ENCODE measurements around the gene LAG3.

The LAG3 gene

GRCh38 chr12:6772331-6772695, at the start of gene LAG3:
LAG3 (plus strand) TSS chr12:6772520; CDS start chr12:6772853, 333 bp downstream.
- no peak within 1 kb of the TSS for H3K9ac ChIP-seq
- no peak within 1 kb of the TSS; the same call in 1 of the 2 replicates for H3K4me2 ChIP-seq
- no peak within 1 kb of the TSS for H3K4me3 ChIP-seq
- H4K20me1 ChIP-seq = peaks cover 64% of the 10 kb centered on the region
- peaks cover 24% of the 10 kb centered on the region for H3K4me1 ChIP-seq
- no peaks in the 10 kb centered on the region for H3K9me3 ChIP-seq
- no peaks in the 10 kb centered on the region for H3K36me3 ChIP-seq
- TF ChIP-seq Cebpa-rat (IDR thresholded peaks at IDR 0.05) = no peak
- no peak within 1 kb of the TSS for H3K27ac ChIP-seq
- peaks cover 100% of the 10 kb centered on the region for H3K27me3 ChIP-seq

DNA sequence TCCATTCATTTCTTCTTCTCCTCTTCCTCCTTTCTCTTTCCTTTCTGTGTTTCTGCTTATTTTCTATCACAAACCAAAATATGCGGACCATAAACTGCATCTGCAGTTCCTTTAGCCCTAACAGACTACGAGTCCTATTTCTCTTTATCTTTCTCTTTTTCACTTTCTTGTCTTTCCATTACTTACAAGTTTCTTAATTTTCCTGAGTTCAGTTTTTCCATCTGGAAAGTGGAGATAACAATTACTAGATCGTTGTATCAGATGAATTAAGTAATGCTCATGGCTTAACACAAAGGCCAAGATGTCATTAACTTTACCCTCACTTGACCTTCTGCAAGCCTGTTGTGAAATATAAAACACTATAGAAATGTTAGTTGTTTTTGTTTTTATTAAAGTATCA, 49.5 kb upstream of the LAG3 start:
- H3K27ac ChIP-seq = no peak overlapping the region
- H3K4me1 ChIP-seq = peaks cover 16% of the 10 kb centered on the region
- no peaks in the 10 kb centered on the region for H3K9me3 ChIP-seq
- peak overlapping the region; percentile 91; the same call in 1 of the 2 replicates for H3K4me2 ChIP-seq
- no peak overlapping the region for H3K4me3 ChIP-seq
- H3K27me3 ChIP-seq = no peaks in the 10 kb centered on the region
- H4K20me1 ChIP-seq = no peaks in the 10 kb centered on the region
- TF ChIP-seq Cebpa-rat (IDR thresholded peaks at IDR 0.05) = no peak
- no peak overlapping the region for H3K9ac ChIP-seq
- H3K36me3 ChIP-seq = peaks cover 19% of the 10 kb centered on the region

- peak within 1 kb of the TSS; percentile 62 for H3K9ac ChIP-seq
- peaks cover 16% of the 10 kb centered on the region for H3K4me1 ChIP-seq
- peak within 1 kb of the TSS; percentile 91 for H3K4me2 ChIP-seq
- peak within 1 kb of the TSS; percentile 71 for H3K4me3 ChIP-seq
- no peaks in the 10 kb centered on the region for H3K9me3 ChIP-seq
- TF ChIP-seq Cebpa-rat (IDR thresholded peaks at IDR 0.05) = no peak
- peaks cover 29% of the 10 kb centered on the region for H3K36me3 ChIP-seq
- H3K27me3 ChIP-seq = no peaks in the 10 kb centered on the region
- H4K20me1 ChIP-seq = no peaks in the 10 kb centered on the region
- H3K27ac ChIP-seq = peak within 1 kb of the TSS; percentile 79
Measured at GRCh38 chr12:6723607-6724408, 48.5 kb upstream of the LAG3 start, which contains the start of gene COPS7A. COPS7A (plus strand) TSS chr12:6724046; CDS start chr12:6724657, 611 bp downstream.

GRCh38 chr12:6724409-6724797, 47.9 kb upstream of the LAG3 start:
- Histone ChIP-seq H4K20me1 (no peaks in the 10 kb centered on the region), H3K27me3 (no peaks in the 10 kb centered on the region), H3K4me1 (peaks cover 20% of the 10 kb centered on the region), H3K4me2 (peak overlapping the region; percentile 91), H3K36me3 (peaks cover 35% of the 10 kb centered on the region), H3K9me3 (no peaks in the 10 kb centered on the region), H3K27ac (peak overlapping the region; percentile 79), H3K9ac (peak overlapping the region; percentile 62), H3K4me3 (peak overlapping the region; percentile 71)
- TF ChIP-seq Cebpa-rat (IDR thresholded peaks at IDR 0.05) = no peak

DNA sequence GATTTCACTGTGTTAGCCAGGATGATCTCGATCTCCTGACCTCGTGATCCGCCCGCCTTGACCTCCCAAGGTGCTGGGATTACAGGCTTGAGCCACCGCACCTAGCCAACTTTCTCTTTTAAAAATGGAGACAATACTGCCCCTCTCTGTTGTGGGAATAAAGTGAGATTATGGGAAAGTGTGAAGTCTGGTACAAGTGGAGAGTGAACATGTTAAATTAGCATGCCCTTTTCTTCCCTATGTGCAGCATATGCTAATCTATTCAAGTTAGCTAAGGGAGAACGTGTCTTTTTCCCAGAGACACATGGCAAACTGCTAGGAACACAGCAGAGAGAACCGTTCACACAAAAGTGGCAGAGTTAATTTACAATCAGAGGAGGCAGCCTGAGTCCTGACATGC, 47.0 kb upstream of the LAG3 start:
- H3K9ac ChIP-seq = no peak overlapping the region
- H3K9me3 ChIP-seq = no peaks in the 10 kb centered on the region
- peak overlapping the region; percentile 91 for H3K4me2 ChIP-seq
- H3K27me3 ChIP-seq = no peaks in the 10 kb centered on the region
- no peak overlapping the region for H3K4me3 ChIP-seq
- H3K36me3 ChIP-seq = peaks cover 44% of the 10 kb centered on the region
- TF ChIP-seq Cebpa-rat (IDR thresholded peaks at IDR 0.05) = no peak
- no peak overlapping the region for H3K27ac ChIP-seq
- peaks cover 29% of the 10 kb centered on the region for H3K4me1 ChIP-seq
- H4K20me1 ChIP-seq = peaks cover 4% of the 10 kb centered on the region; the same call in 1 of the 2 replicates

GRCh38 chr12:6729186-6729585, 43.1 kb upstream of the LAG3 start:
- TF ChIP-seq Cebpa-rat (IDR thresholded peaks at IDR 0.05) = no peak
- no peak overlapping the region for H3K27ac ChIP-seq

GRCh38 chr12:6730169-6730568, 42.2 kb upstream of the LAG3 start:
- H4K20me1 ChIP-seq = peaks cover 7% of the 10 kb centered on the region; the same call in 1 of the 2 replicates
- H3K9ac ChIP-seq = 0 out of 2 replicates have a peak overlapping the region, but pooled peaks have one; percentile 5
- peak overlapping the region; percentile 36 for H3K27ac ChIP-seq
- H3K27me3 ChIP-seq = no peaks in the 10 kb centered on the region
- H3K4me3 ChIP-seq = no peak overlapping the region
- peaks cover 27% of the 10 kb centered on the region for H3K4me1 ChIP-seq
- TF ChIP-seq Cebpa-rat (IDR thresholded peaks at IDR 0.05) = no peak
- H3K9me3 ChIP-seq = no peaks in the 10 kb centered on the region
- peak overlapping the region; percentile 66 for H3K4me2 ChIP-seq
- peaks cover 88% of the 10 kb centered on the region for H3K36me3 ChIP-seq

More at GRCh38 chr12:6729186-6729585, 43.1 kb upstream of the LAG3 start:
- no peaks in the 10 kb centered on the region for H3K27me3 ChIP-seq
- no peaks in the 10 kb centered on the region for H3K9me3 ChIP-seq
- no peak overlapping the region for H3K9ac ChIP-seq
- H3K4me2 ChIP-seq = no peak overlapping the region
- peaks cover 7% of the 10 kb centered on the region; the same call in 1 of the 2 replicates for H4K20me1 ChIP-seq
- H3K4me3 ChIP-seq = no peak overlapping the region
- H3K36me3 ChIP-seq = peaks cover 78% of the 10 kb centered on the region
- H3K4me1 ChIP-seq = peaks cover 37% of the 10 kb centered on the region

GRCh38 chr12:6734506-6735387, 37.6 kb upstream of the LAG3 start:
- no peak for TF ChIP-seq Cebpa-rat (IDR thresholded peaks at IDR 0.05)
- Histone ChIP-seq H3K27me3 (no peaks in the 10 kb centered on the region), H3K9me3 (no peaks in the 10 kb centered on the region), H3K4me3 (no peak overlapping the region), H3K4me2 (no peak overlapping the region), H3K27ac (no peak overlapping the region), H3K36me3 (peaks cover 50% of the 10 kb centered on the region), H3K9ac (0 out of 2 replicates have a peak overlapping the region, but pooled peaks have one; percentile 2), H3K4me1 (peaks cover 24% of the 10 kb centered on the region), H4K20me1 (peaks cover 7% of the 10 kb centered on the region; the same call in 1 of the 2 replicates)

DNA sequence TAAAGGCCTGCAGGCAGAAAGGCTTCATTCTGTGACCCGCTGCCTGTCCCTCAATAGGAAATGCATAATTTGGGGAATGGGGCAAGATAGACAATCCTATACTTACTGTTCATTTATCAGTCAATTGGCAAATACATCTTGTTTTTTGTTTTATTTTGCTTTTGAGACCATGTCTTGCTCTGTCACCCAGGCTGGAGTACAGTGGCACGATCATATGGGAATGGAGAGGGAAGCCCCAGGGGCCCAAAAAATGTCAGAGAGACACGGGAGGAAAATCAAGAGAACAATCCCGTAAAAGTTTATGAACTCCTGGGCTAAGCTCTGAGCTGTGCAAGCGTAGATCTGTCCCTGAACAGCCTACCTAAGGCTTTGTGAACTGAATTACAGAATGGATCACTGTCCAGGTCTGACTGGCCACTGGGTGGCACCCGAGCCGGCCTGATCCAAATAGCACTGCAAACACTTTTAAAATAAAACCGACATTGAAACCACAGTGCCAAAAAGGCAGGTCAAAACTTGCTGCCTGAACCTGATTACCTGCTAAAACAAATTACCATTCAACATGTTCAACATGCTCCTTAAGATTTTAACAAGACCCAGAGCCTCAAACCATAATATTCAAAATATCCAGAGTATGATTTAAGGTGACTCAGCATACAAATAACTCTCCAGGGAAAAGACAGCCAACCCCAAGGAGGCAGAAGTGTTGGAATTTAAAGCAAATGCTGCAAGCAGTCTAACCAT, 36.7 kb upstream of the LAG3 start:
- TF ChIP-seq Cebpa-rat (IDR thresholded peaks at IDR 0.05) = no peak
- no peaks in the 10 kb centered on the region for H3K9me3 ChIP-seq
- no peak overlapping the region for H3K4me2 ChIP-seq
- H3K27ac ChIP-seq = no peak overlapping the region
- H3K9ac ChIP-seq = 0 out of 2 replicates have a peak overlapping the region, but pooled peaks have one; percentile 2
- peaks cover 41% of the 10 kb centered on the region for H3K36me3 ChIP-seq
- H3K27me3 ChIP-seq = no peaks in the 10 kb centered on the region
- 0 out of 2 replicates have a peak, but pooled peaks cover under 1% of the 10 kb centered on the region for H4K20me1 ChIP-seq
- peaks cover 15% of the 10 kb centered on the region for H3K4me1 ChIP-seq
- no peak overlapping the region for H3K4me3 ChIP-seq

All from BLaER1 (cell line).